Transverse colon (tissue), 4 donors: ENCODE data around the gene PPM1L. TPM values are rescaled to one million over a fixed set of nuclear protein-coding genes. Genes with fewer than 3 reads are reported as not detected.
A peak's percentile ranks its signal among the peaks of the same experiment; 100 is the strongest.

Source experiments
- DNase-seq: peaks from one replicate; pipeline ENCODE4 v3.0.0-alpha.2; 2019
- H3K27ac ChIP-seq, 4 donors: fragments of 200-600 bp; sonication (generic); 2 replicates each; pipeline ENCODE4 v1.5.1; 2016 to 2018; ENCODE audit warnings: inconsistent platforms in 4 of 4
- H3K27me3 ChIP-seq: fragments of 200-600 bp; sonication (generic); 2 replicates; pipeline ENCODE4 v1.5.1; 2017; ENCODE audit warnings: inconsistent platforms
- H3K36me3 ChIP-seq, 4 donors: fragments of 200-600 bp; sonication (generic); 2 replicates each; pipeline ENCODE4 v1.5.1; 2017 to 2019; ENCODE audit warnings: inconsistent platforms in 4 of 4
- H3K4me1 ChIP-seq, 4 donors: fragments of 200-600 bp; sonication (generic); 2 replicates each; pipeline ENCODE4 v1.5.1; 2017 to 2020; ENCODE audit warnings: inconsistent platforms in 4 of 4
- H3K4me3 ChIP-seq, 4 donors: fragments of 200-600 bp; sonication (generic); 1 replicate in 1 of 4; 2 replicates in 3 of 4; pipeline versions ENCODE4 v1.5.1 to v1.6.1; 2017 to 2019; ENCODE audit warnings: inconsistent platforms in 4 of 4
- H3K9me3 ChIP-seq, 2 donors: fragments of 200-600 bp; sonication (generic); 2 replicates each; pipeline ENCODE4 v1.5.1; 2017 to 2019; ENCODE audit warnings: inconsistent platforms in 2 of 2
- EP300 ChIP-seq: sonication (generic); formaldehyde crosslinking; IDR thresholded peaks from one replicate; pipeline ENCODE4 v1.6.1; 2017; ENCODE audit warnings: antibody characterized with exemption, low read depth
- POLR2A ChIP-seq: fragments of 450-650 bp; IDR thresholded peaks from one replicate; pipeline ENCODE4 v1.6.1; 2016; ENCODE audit warnings: antibody characterized with exemption, mild to moderate bottlenecking, moderate library complexity
- POLR2AphosphoS5 ChIP-seq, 3 donors: sonication (generic); formaldehyde crosslinking; IDR thresholded peaks; one replicate each; pipeline ENCODE4 v1.6.1; 2016; ENCODE audit warnings: antibody characterized with exemption in 3 of 3
- WGBS, 2 donors: methylation state at CpG; one replicate each; pipeline ENCODE4 v1.1.5; 2018; ENCODE audit warnings: low coverage in 1 of 2; 5-methylcytosine and 5-hydroxymethylcytosine counted together
- in situ Hi-C, 4 donors: fragments of 200-750 bp; cut with MboI; loops; one replicate each; pipeline versions ENCODE4 v1.15.0 to v1.15.1; 2017; ENCODE audit warnings: low sequenced_read_pairs in 3 of 4, low pct_ligation_motif_present in 1 of 4, low pct_unique_long_range_greater_than_20kb in 1 of 4
- intact Hi-C: fragments of 100-400 bp; cut with DNase I; formaldehyde crosslinking; loops from one replicate; pipeline ENCODE4 v1.15.1; 2023; ENCODE audit warnings: low total_unique reads
- total RNA-seq, 4 donors: library from RNA; depleted of rRNA; stranded (reverse); fragments of >200 nt; gene quantifications; one replicate each; pipeline ENCODE4 v1.1.0, GENCODE V29; 2016
- TF ChIP-seq, protein P1 (sequence below), 5 experiments: fragments of 200-600 bp in 3 of 5; fragments of 450-650 bp in 2 of 5; sonication (generic) in 3 of 5; IDR thresholded peaks; 1 replicate in 2 of 5; 2 replicates in 3 of 5; pipeline ENCODE4 v1.5.1; 2016 to 2017; ENCODE audit warnings: antibody characterized with exemption in 5 of 5, inconsistent platforms in 3 of 5, mild to moderate bottlenecking in 2 of 5, moderate library complexity in 1 of 5

PPM1L gene
- total RNA-seq, 4 donors from 2014 or later = 17.2 to 35.5 (median 25.6) TPM

DNA sequence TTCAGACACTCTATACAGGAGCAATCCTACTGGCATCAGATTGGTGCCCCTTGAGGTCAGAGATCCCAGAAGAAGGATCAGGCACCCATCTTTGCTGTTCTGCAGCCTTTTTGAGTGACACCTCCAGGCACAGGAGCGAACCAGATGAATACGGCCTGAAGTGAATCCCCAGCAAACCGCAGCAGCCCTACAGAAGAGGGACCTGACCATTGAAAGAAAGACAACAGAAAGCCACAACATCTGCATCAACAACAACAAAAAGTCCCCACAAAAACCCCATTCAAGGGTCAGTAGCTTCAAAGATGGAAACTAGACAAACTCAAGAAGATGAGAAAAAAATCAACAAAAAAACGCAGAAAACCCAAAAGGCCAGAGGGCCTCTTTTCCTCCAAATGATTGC is 130.4 kb downstream of the PPM1L start:
- Histone ChIP-seq H3K4me1 (no peaks in the 10 kb centered on the region), H3K9me3 (no peaks in the 10 kb centered on the region), H3K27ac (no peak overlapping the region), H3K27me3 (no peaks in the 10 kb centered on the region), H3K36me3 (no peaks in the 10 kb centered on the region), H3K4me3 (no peak overlapping the region)
- TF ChIP-seq POLR2A = no peak
- TF ChIP-seq, protein P1, sequence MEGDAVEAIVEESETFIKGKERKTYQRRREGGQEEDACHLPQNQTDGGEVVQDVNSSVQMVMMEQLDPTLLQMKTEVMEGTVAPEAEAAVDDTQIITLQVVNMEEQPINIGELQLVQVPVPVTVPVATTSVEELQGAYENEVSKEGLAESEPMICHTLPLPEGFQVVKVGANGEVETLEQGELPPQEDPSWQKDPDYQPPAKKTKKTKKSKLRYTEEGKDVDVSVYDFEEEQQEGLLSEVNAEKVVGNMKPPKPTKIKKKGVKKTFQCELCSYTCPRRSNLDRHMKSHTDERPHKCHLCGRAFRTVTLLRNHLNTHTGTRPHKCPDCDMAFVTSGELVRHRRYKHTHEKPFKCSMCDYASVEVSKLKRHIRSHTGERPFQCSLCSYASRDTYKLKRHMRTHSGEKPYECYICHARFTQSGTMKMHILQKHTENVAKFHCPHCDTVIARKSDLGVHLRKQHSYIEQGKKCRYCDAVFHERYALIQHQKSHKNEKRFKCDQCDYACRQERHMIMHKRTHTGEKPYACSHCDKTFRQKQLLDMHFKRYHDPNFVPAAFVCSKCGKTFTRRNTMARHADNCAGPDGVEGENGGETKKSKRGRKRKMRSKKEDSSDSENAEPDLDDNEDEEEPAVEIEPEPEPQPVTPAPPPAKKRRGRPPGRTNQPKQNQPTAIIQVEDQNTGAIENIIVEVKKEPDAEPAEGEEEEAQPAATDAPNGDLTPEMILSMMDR (IDR thresholded peaks at IDR 0.05) = no peak
- TF ChIP-seq POLR2AphosphoS5 (IDR thresholded peaks at IDR 0.05) = no peak
- TF ChIP-seq EP300 = no peak
- 70 to 80% methylated on average over 1 to 4 of the region's 4 CpGs for WGBS, 2 donors
- in situ Hi-C loops (no loop called here), intact Hi-C loops (no loop called here)
- peak; percentile 36 for DNase-seq

- Histone ChIP-seq H3K4me1 (no peaks in the 10 kb centered on the region), H3K36me3 (no peaks in the 10 kb centered on the region), H3K27ac (no peak overlapping the region), H3K27me3 (no peaks in the 10 kb centered on the region), H3K4me3 (no peak overlapping the region), H3K9me3 (no peaks in the 10 kb centered on the region)
- DNase-seq = no peak
- TF ChIP-seq POLR2A (no peak), POLR2AphosphoS5 (IDR thresholded peaks at IDR 0.05) (no peak), EP300 (no peak)
- TF ChIP-seq, protein P1 (IDR thresholded peaks at IDR 0.05) = no peak
- intact Hi-C loops (no loop called here), in situ Hi-C loops (no loop called here)
Measured at GRCh38 chr3:160893207-160893606, 137.2 kb downstream of the PPM1L start.

GRCh38 chr3:160904691-160905090 is 148.7 kb downstream of the PPM1L start:
- Histone ChIP-seq H3K36me3 (no peaks in the 10 kb centered on the region), H3K9me3 (peaks cover 0 to 5% of the 10 kb centered on the region in 2 donors), H3K27me3 (no peaks in the 10 kb centered on the region), H3K27ac (no peak overlapping the region), H3K4me3 (no peak overlapping the region), H3K4me1 (no peaks in the 10 kb centered on the region)
- DNase-seq = no peak
- intact Hi-C loops (no loop called here), in situ Hi-C loops (no loop called here)
- WGBS, 2 donors = 89 to 96% methylated on average over 2 of the region's 2 CpGs
- no peak for TF ChIP-seq POLR2AphosphoS5 (IDR thresholded peaks at IDR 0.05)
- TF ChIP-seq POLR2A = no peak
- TF ChIP-seq, protein P1 (IDR thresholded peaks at IDR 0.05) = no peak
- no peak for TF ChIP-seq EP300

GRCh38 chr3:160906646-160907045 is 150.6 kb downstream of the PPM1L start:
- in situ Hi-C loops = no loop called here
- no peak for DNase-seq
- TF ChIP-seq POLR2A (no peak), EP300 (no peak), POLR2AphosphoS5 (IDR thresholded peaks at IDR 0.05) (no peak)
- TF ChIP-seq, protein P1 (IDR thresholded peaks at IDR 0.05) = no peak
- intact Hi-C loops = no loop called here
- no peak overlapping the region for H3K27ac ChIP-seq
- peaks cover 0 to 5% of the 10 kb centered on the region in 2 donors for H3K9me3 ChIP-seq
- H3K4me1 ChIP-seq = no peaks in the 10 kb centered on the region
- no peaks in the 10 kb centered on the region for H3K27me3 ChIP-seq
- H3K4me3 ChIP-seq = no peak overlapping the region
- H3K36me3 ChIP-seq = no peaks in the 10 kb centered on the region
